ENCODE results near the gene FBXO24.
A peak's percentile ranks its signal among the peaks of the same experiment; 100 is the strongest.

FBXO24 gene

GRCh38 chr7:100623951-100624824 is 38.1 kb downstream of the FBXO24 start:
- DNase-seq, result no peak

GRCh38 chr7:100626055-100626454 is 39.9 kb downstream of the FBXO24 start:
- DNase-seq, result no peak

DNA sequence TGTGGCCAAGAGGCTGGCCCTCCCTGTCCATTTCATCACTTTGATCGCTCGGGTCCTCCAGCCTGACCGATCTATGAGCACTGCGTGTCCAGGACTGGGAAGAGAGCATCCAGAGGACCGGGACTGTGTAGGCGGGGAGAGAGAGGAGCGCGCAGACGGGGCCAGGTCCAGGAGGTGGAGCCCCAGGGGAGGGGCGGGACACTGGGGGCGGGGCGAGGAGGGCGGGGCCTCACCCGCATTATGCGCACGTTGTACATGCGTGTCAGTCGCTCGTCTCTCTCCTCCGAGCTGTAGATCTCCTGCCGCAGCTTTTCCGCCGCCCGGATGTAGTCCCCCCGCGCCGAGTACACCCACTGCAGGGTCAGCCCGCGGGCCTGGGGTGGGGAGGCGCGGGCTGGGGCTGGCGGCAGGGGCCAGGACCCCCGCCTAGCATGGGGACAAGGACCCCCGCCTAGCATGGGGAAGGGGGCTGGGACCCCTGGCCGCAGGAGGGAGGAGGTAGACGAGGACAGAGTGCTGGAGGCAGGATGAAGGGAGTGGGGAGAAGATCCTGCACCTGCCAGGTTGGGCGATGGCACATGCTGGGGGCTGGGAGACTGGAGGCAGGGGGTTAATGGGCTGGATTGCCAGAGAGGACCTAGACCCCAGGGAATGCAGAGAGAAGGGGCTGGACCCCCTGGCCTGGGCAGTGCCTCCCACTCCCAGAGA is 40.6 kb downstream of the FBXO24 start:
- peak; percentile 79 for DNase-seq

GRCh38 chr7:100627238-100627549 is 41.1 kb downstream of the FBXO24 start:
- DNase-seq, result no peak

DNA sequence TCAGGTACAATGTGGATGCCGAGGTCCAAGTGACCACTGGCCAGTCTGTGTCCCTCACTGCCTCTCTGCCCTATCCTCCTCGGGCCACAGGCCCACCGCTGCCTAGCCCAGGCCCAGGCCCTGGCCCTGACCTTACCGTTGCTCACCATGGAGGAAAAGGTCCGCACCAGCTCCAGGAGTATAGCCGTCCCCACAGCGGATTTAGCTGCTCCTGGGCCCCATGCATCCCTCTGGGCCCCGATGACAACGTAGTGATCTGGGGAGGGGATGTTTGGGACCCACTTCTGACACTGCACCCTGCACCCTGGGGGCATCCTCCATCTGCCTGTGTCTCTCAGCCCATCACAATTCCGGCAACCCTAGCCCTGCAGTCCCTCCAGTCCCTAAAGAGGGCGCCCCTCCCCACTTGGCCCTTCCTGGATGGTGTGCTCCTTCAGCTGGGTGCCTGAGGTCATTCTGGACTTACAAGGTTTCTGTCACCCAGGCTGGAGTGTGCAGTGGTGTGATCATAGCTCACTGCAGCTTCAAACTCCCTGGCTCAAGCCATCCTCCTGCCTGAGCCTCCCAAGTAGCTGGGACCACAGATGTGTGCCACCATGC is 43.1 kb downstream of the FBXO24 start:
- DNase-seq, result peak; percentile 12

GRCh38 chr7:100630066-100630465 is 43.9 kb downstream of the FBXO24 start:
- DNase-seq, result no peak

- DNase-seq, result peak; percentile 47
Measured at GRCh38 chr7:100632951-100633717, 47.0 kb downstream of the FBXO24 start.

GRCh38 chr7:100639995-100640516 is 53.9 kb downstream of the FBXO24 start:
- no peak for DNase-seq

DNA sequence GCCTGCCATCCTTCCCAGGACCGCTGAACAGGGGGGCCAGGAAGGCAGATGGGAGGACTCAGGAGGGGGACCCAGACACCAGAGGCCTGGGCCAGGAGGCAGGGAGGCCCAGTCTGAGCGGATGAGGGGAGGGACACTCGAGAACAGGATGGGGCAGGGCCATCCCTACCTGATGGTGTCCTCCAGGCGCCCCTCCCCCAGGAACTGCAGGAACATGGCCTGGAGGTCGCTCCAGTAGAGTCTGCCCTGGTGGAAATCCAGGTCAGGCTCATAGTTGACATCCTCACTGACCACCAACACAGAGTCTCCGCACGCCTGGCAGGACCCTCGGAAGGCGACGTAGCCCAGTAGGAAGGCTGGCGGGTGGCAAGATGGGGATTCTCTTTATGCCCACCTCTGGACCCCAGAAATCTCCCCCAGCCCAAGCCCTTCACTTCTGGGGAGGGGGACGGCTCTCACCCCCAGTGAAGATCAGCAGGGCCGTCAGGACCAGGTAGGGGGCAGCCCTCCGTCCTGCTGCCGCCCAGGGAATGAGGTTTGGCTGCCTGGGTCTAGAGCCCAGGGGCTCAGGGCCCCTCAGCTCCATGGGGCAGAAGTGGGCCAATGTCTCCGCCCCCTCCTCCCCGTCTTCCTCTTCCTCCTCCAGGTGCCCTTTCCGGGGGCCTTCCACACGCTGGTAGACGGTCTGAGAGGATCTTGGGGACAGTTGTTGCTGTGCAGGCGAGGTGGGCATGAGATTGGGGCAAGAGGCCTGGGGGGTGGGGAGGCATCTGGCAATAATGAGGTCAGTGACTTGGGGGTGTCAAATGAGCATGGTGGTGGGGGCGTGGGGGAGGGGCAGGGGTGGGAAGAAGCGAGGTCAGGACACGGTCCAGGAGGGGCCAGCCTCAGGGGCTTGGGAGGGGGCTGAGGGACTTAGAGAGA is 54.7 kb downstream of the FBXO24 start:
- no peak for DNase-seq

DNA sequence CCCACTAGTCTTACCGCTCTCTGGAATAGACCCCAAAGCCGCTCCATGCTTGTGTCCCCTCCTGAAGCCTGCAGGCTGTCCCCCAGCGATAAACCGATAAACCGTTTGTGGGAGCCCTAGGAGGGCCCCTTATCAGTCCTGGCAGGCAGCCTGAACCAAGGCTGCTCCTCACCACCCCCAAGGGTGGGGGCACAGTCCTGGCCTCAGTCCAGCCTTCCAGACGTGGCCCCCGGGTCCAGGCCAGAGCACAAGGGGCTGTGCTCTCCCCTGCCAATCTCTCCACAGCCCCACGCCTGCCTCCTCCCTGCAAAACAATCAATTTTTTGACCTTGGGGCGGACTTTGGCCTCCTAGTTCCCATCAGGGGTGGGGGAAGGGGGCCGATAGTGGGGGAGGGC is 55.3 kb downstream of the FBXO24 start, which contains the start of gene TFR2:
TFR2 (minus strand) TSS at position 90 of the 397 bp plus-strand sequence; CDS start at position 47, 43 bp downstream.
- DNase-seq, result no peak

GRCh38 chr7:100641860-100642533 is 55.9 kb downstream of the FBXO24 start:
- no peak for DNase-seq

- no peak for DNase-seq
Measured at GRCh38 chr7:100642534-100642907, 56.4 kb downstream of the FBXO24 start.

DNA sequence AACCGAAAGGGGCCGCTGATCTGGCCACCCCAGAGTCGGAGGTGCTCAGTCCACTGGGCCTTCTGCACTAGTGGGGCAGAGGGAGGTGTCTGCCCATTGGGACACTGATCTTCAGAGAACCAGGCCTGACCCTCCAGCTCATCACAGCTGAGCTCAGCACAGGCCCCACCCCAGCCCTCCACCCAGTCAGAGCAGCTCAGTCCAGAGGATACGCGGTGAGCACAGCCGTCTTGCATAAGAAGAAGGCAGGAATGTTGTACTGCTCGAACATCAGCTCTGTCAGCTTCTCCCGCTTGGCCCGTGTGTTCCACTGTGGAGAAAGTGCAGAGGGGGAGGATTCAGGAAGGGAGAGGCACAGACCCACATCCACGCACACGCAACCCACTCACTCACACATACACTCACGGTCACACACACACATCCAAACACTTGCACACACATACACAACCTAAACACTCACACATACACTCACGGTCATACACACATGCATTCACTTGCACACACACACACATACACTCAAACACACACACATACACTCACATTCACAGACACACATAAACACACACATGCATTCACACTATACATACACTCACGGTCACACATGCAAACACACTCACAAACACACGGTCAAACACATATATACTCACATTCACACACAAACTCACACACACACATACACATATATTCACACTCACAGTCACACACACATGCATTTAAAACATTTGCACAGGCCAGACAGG is 63.9 kb downstream of the FBXO24 start:
- DNase-seq, result no peak

All from fibroblast of skin of scalp (primary cell).